Nephron progenitor cell (in vitro differentiated cells): ENCODE measurements around the gene HPS3.
A peak's percentile ranks its signal among the peaks of the same experiment; 100 is the strongest.

Experiments used
- DNase-seq: peaks from one replicate; pipeline ENCODE4 v3.0.0; 2021
- H3K27ac Mint-ChIP-seq: 2 replicates; pipeline ENCODE4 v1.8.0; 2021; ENCODE audit warnings: mild to moderate bottlenecking, moderate library complexity, mixed read lengths
- H3K27me3 Mint-ChIP-seq: 2 replicates; pipeline ENCODE4 v1.8.0; 2021; ENCODE audit warnings: mild to moderate bottlenecking, low read depth, mixed read lengths; ENCODE audit not compliant: poor library complexity
- H3K36me3 Mint-ChIP-seq: 2 replicates; pipeline ENCODE4 v1.8.0; 2021; ENCODE audit warnings: low read depth, mixed read lengths
- H3K4me1 Mint-ChIP-seq: 2 replicates; pipeline ENCODE4 v1.8.0; 2021; ENCODE audit warnings: mixed read lengths
- H3K4me3 Mint-ChIP-seq: 2 replicates; pipeline ENCODE4 v1.8.0; 2021; ENCODE audit warnings: mild to moderate bottlenecking, moderate library complexity, mixed read lengths
- H3K9me3 Mint-ChIP-seq: 2 replicates; pipeline ENCODE4 v1.8.0; 2021; ENCODE audit warnings: mild to moderate bottlenecking, moderate library complexity, mixed read lengths
- TF ChIP-seq, protein P1 (sequence below): fragments of 200-600 bp; sonication (generic); IDR thresholded peaks from 2 replicates; pipeline ENCODE4 v1.5.0; 2021; ENCODE audit warnings: antibody characterized with exemption

The HPS3 gene

DNA sequence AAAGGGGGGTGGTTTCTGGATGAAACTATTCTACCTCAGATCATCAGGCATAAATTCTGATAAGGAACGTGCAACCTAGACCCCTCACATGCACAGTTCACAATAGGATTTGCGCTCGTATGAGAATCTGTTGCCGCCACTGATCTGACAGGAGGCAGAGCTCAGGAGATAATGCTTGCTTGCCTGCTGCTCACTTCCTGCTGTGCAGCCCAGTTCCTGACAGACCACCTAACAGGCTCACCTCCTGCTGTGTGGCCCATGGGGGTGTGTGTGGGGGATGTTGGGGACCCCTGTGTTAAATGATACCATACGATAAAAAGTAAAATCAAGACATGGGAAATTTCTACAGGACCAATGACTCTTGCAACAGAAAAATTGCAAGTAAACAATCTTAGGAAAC, 68.2 kb downstream of the HPS3 start:
- Mint-ChIP-seq H3K4me1 (peaks cover 21% of the 10 kb centered on the region), H3K36me3 (no peaks in the 10 kb centered on the region), H3K4me3 (peak overlapping the region; percentile 88), H3K27me3 (peaks cover 9% of the 10 kb centered on the region), H3K9me3 (no peaks in the 10 kb centered on the region), H3K27ac (no peak overlapping the region)
- TF ChIP-seq, protein P1, sequence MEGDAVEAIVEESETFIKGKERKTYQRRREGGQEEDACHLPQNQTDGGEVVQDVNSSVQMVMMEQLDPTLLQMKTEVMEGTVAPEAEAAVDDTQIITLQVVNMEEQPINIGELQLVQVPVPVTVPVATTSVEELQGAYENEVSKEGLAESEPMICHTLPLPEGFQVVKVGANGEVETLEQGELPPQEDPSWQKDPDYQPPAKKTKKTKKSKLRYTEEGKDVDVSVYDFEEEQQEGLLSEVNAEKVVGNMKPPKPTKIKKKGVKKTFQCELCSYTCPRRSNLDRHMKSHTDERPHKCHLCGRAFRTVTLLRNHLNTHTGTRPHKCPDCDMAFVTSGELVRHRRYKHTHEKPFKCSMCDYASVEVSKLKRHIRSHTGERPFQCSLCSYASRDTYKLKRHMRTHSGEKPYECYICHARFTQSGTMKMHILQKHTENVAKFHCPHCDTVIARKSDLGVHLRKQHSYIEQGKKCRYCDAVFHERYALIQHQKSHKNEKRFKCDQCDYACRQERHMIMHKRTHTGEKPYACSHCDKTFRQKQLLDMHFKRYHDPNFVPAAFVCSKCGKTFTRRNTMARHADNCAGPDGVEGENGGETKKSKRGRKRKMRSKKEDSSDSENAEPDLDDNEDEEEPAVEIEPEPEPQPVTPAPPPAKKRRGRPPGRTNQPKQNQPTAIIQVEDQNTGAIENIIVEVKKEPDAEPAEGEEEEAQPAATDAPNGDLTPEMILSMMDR, result no peak
- peak; percentile 17 for DNase-seq

- Mint-ChIP-seq H3K27ac (no peak overlapping the region), H3K27me3 (peaks cover 9% of the 10 kb centered on the region), H3K36me3 (no peaks in the 10 kb centered on the region), H3K9me3 (no peaks in the 10 kb centered on the region), H3K4me1 (peaks cover 21% of the 10 kb centered on the region), H3K4me3 (peak overlapping the region; percentile 45)
- DNase-seq, result no peak
- TF ChIP-seq, protein P1, result no peak
Observed at GRCh38 chr3:149198611-149199010, 69.2 kb downstream of the HPS3 start.

- no peaks in the 10 kb centered on the region for H3K9me3 Mint-ChIP-seq
- no peak overlapping the region for H3K27ac Mint-ChIP-seq
- H3K27me3 Mint-ChIP-seq, result peaks cover 9% of the 10 kb centered on the region
- peaks cover 21% of the 10 kb centered on the region for H3K4me1 Mint-ChIP-seq
- no peak for DNase-seq
- H3K4me3 Mint-ChIP-seq, result no peak overlapping the region
- TF ChIP-seq, protein P1, result no peak
- no peaks in the 10 kb centered on the region for H3K36me3 Mint-ChIP-seq
Observed at GRCh38 chr3:149199474-149199873, 70.0 kb downstream of the HPS3 start.

- Mint-ChIP-seq H3K36me3 (no peaks in the 10 kb centered on the region), H3K27ac (no peak overlapping the region), H3K27me3 (no peaks in the 10 kb centered on the region), H3K9me3 (no peaks in the 10 kb centered on the region), H3K4me3 (no peak overlapping the region), H3K4me1 (peaks cover under 1% of the 10 kb centered on the region)
- no peak for DNase-seq
- TF ChIP-seq, protein P1, result no peak
Observed at GRCh38 chr3:149203758-149204157, 74.3 kb downstream of the HPS3 start.

GRCh38 chr3:149204390-149204991, 75.1 kb downstream of the HPS3 start:
- no peaks in the 10 kb centered on the region for H3K9me3 Mint-ChIP-seq
- DNase-seq, result no peak
- no peaks in the 10 kb centered on the region for H3K27me3 Mint-ChIP-seq
- H3K4me1 Mint-ChIP-seq, result no peaks in the 10 kb centered on the region
- H3K27ac Mint-ChIP-seq, result no peak overlapping the region
- H3K36me3 Mint-ChIP-seq, result no peaks in the 10 kb centered on the region
- H3K4me3 Mint-ChIP-seq, result no peak overlapping the region
- TF ChIP-seq, protein P1, result no peak

GRCh38 chr3:149207475-149207874, 78.0 kb downstream of the HPS3 start:
- H3K27ac Mint-ChIP-seq, result no peak overlapping the region
- TF ChIP-seq, protein P1, result no peak
- H3K9me3 Mint-ChIP-seq, result no peaks in the 10 kb centered on the region
- H3K4me3 Mint-ChIP-seq, result no peak overlapping the region
- no peaks in the 10 kb centered on the region for H3K36me3 Mint-ChIP-seq
- DNase-seq, result no peak
- no peaks in the 10 kb centered on the region for H3K27me3 Mint-ChIP-seq
- H3K4me1 Mint-ChIP-seq, result no peaks in the 10 kb centered on the region
